AG09319 (cell line): ENCODE results near the gene SHC2.

Experiments used
- DNase-seq: peaks from one replicate; pipeline ENCODE4 v3.0.0-alpha.2; 2010; ENCODE audit warnings: low read depth; ENCODE audit errors: extremely low read depth
- CTCF ChIP-seq: IDR thresholded peaks from 2 replicates; pipeline ENCODE4 v1.5.1; 2011; ENCODE audit warnings: low read depth, mild to moderate bottlenecking, inconsistent platforms, low read length, moderate library complexity

The SHC2 gene

GRCh38 chr19:463483-464207, 2.8 kb upstream of the SHC2 start:
- no peak for TF ChIP-seq CTCF
- DNase-seq = no peak

GRCh38 chr19:461721-462551, 1.1 kb upstream of the SHC2 start:
- no peak for TF ChIP-seq CTCF
- no peak for DNase-seq

- TF ChIP-seq CTCF = no peak
- DNase-seq = no peak
Observed at GRCh38 chr19:459724-460511, 915 bp downstream of the SHC2 start.

GRCh38 chr19:458091-459042, 2.5 kb downstream of the SHC2 start:
- no peak for TF ChIP-seq CTCF
- no peak for DNase-seq

- no peak for DNase-seq
- TF ChIP-seq CTCF = no peak
Observed at GRCh38 chr19:457636-458035, 3.2 kb downstream of the SHC2 start.

GRCh38 chr19:456547-457110, 4.2 kb downstream of the SHC2 start:
- DNase-seq = no peak
- TF ChIP-seq CTCF = no peak
